HG03066 (cell line): Measurements from ENCODE around the gene GLRA2.

Experiments used
- ATAC-seq: cut with Tn5 transposase; IDR thresholded peaks from one replicate; pipeline ENCODE4 v1.9.1; 2021; ENCODE audit warnings: low read depth; ENCODE audit not compliant: unreplicated experiment

Gene GLRA2

GRCh38 chrX:14694611-14695010 lies 165.3 kb downstream of the GLRA2 start:
- ATAC-seq: no peak

- no peak for ATAC-seq
Observed at GRCh38 chrX:14697451-14697850, 168.1 kb downstream of the GLRA2 start.

DNA sequence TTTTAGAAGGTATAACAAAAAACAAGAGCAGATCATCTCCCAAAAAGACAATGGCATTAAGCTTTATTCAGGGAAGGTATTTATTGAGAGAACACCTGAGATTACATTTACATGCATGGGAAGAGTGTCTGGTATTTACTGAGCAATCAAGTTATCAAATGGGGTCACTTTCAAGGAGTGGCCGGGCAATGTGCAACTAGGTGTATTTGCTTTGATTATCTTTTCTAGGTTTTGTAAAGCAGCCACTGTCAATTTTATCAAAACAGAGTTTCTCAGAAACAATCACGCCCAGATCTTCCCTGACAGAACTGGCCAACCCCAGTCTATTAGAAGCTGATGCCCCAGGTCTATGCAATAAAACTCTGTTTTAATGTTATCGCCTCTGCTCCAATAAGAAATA lies 169.5 kb downstream of the GLRA2 start:
- no peak for ATAC-seq

DNA sequence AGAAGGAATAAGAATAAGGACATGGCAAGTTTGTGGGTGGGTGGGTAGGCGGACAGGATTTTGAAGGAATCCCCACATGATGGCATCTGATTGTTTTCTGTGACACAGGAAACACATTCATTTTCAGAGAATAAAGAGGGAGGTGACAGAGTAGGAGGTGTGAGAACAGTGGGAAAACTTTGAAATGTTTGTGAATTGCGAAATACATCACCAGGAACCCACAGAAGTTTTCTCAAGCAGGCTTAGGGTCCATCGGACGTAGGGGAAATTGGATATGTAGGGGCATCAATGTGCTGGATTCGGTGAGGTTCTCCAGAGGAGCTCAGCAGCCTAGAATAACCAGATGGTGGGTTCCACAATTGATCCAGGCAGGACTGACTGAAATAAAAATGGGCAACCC lies 171.6 kb downstream of the GLRA2 start:
- ATAC-seq: no peak

GRCh38 chrX:14702145-14702544 lies 172.8 kb downstream of the GLRA2 start:
- ATAC-seq: no peak

- no peak for ATAC-seq
Observed at GRCh38 chrX:14712096-14712495, 182.8 kb downstream of the GLRA2 start.

GRCh38 chrX:14717949-14718348 lies 188.6 kb downstream of the GLRA2 start:
- no peak for ATAC-seq

GRCh38 chrX:14718403-14718802 lies 189.1 kb downstream of the GLRA2 start:
- ATAC-seq: no peak

DNA sequence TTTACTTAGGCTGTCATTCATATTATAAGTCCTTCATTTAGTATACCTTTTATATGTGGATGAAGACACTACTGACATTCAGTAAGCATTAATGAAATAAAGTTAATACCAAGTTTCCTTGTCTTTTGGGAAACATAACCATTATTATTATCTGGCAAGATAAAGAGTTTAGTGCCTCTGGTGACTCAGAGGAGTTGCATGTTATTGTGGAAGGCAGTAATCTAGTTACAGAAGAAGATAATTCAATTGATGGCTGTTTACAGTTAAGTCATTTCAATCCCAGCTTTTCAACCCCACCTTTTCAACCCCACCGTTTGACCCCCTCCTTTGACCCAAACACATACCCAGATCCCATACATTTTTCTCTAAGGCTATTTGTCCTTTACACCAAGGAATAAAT lies 199.7 kb downstream of the GLRA2 start:
- no peak for ATAC-seq

DNA sequence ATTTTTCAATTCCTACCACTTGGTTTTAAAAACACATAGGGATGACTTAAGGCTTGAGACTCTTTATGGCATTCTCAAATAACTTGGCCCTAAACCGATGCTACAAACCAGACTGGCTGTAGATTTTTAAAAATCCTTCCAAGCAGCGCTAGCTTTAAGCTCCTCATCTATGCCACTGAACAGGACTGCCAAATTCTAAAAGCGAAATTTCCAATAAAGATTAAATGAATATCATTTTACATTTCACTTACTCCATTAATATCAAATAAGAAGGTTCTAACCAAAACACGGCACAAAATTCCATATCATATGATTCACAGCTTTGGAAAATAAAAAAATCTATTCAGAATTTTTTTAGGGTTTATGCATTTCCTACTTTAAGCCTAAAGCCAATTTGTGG lies 209.3 kb downstream of the GLRA2 start:
- no peak for ATAC-seq

DNA sequence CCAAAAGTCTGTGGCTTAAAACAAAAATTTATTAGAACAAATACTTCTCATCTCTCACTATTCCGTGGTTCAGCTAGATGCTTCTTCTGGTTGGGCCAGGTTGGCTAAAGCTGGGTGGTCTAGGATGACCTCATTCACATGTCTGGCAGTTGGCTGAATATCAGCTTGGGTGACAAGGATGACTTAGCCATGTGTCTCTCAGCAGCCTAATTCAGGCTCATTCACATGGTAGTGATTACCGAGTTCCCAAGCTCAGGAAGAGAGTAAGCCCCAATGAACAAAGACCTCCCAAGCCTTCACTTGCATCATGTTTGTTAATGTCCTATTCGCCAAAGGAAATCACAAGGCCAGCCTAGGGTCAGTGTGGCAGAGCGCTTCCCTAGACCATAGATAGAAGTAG lies 224.1 kb downstream of the GLRA2 start:
- ATAC-seq: no peak

GRCh38 chrX:14758029-14758491 lies 228.7 kb downstream of the GLRA2 start:
- no peak for ATAC-seq

- no peak for ATAC-seq
Observed at GRCh38 chrX:14775416-14775815, 246.1 kb downstream of the GLRA2 start.

DNA sequence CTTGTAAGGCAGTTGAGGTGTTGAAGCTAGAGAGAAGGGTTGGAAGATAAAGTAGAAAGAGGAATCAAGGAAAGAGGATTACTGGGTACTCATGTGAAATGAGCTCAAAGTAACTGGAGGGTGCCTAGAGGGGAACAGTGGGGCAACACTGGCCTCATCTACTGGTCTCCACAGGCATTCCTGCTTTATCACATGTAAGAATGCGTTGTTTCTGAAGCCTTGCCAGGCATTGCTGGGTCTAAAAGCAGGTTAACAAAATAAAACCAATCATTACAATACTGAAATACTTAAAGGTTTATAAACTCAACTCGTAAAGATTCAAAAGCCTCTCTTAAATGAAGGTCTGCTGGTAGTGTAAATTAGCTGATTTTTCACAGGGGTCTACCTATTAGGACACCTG lies 247.6 kb downstream of the GLRA2 start:
- ATAC-seq: no peak

- no peak for ATAC-seq
Observed at GRCh38 chrX:14777525-14777924, 248.2 kb downstream of the GLRA2 start.

DNA sequence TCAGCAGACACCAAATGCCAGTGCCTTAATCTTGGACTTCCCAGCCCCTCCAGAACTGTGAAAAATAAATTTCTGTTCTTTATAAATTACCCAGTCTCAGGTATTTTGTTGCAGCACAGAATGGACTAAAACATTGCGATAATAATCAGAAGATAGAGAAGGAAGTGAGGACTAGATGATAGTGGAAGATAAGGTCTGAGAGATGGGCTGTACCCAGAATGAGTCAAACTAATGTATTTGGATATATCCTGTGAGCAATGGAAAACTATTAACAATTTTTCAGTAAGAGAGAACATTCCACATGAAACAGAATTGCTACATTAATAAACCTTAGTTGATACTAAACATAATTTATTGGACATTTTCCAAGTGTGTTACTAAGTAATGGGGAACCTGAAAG lies 250.2 kb downstream of the GLRA2 start:
- no peak for ATAC-seq
